ENCODE results near the gene TRMT44.
"Not testable (repeated sequence)": the region's sequence is repeated elsewhere in the genome, so short reads cannot be mapped to it uniquely, and the experiment has no call there.

DNA sequence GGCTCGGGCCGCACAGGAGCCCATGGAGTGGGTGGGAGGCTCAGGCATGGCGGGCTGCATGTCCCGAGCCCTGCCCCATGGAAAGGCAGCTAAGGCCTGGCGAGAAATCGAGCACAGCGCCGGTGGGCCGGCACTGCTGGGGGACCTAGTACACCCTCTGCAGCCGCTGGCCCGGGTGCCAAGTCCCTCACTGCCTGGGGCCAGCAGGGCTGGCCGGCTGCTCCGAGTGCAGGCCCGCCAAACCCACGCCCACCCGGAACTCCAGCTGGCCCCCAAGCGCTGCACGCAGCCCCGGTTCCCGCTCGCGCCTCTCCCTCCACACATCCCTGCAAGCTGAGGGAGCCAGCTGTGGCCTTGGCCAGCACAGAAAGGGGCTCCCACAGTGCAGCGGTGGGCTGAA lies 50.9 kb downstream of the TRMT44 start:
- TF ChIP-seq, protein P1, sequence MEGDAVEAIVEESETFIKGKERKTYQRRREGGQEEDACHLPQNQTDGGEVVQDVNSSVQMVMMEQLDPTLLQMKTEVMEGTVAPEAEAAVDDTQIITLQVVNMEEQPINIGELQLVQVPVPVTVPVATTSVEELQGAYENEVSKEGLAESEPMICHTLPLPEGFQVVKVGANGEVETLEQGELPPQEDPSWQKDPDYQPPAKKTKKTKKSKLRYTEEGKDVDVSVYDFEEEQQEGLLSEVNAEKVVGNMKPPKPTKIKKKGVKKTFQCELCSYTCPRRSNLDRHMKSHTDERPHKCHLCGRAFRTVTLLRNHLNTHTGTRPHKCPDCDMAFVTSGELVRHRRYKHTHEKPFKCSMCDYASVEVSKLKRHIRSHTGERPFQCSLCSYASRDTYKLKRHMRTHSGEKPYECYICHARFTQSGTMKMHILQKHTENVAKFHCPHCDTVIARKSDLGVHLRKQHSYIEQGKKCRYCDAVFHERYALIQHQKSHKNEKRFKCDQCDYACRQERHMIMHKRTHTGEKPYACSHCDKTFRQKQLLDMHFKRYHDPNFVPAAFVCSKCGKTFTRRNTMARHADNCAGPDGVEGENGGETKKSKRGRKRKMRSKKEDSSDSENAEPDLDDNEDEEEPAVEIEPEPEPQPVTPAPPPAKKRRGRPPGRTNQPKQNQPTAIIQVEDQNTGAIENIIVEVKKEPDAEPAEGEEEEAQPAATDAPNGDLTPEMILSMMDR (IDR thresholded peaks at IDR 0.05; ENCODE audit: low read depth, low read length) = not testable (repeated sequence)
- TF ChIP-seq EZH2phosphoT487 (IDR thresholded peaks at IDR 0.05; ENCODE audit: low read depth) = not testable (repeated sequence)

Measured in OCI-LY3 (cell line).